ENCODE data around the gene MGAT4A. TPM values are rescaled to one million over a fixed set of nuclear protein-coding genes. Genes with fewer than 3 reads are reported as not detected.
"Not testable (repeated sequence)": the region's sequence is repeated elsewhere in the genome, so short reads cannot be mapped to it uniquely, and the experiment has no call there.

MGAT4A gene
- total and polyA plus RNA-seq, 2 experiments from 2014 or later: 4.1 to 5.8 TPM

DNA sequence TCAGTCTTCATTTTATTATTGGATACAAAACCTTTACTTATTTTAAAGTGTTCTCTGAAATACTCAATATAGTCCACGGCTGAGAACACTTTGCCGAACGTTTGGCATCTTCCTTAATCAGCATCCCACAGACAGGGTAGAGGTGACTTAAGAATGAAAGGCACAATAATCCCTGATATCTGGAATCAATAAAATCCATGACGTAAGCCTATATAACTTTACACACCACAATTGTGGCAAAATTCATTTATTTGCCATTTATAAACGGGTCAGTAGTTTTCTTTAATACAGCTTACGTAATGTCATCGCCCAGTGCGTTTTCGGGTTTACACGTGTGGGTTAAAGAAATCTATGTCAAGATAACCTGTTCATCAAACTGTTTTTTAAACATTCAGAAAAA, 1.3 kb downstream of the MGAT4A start:
- Histone ChIP-seq H3K27me3 (peaks cover 40% of the 10 kb centered on the region), H3K27ac (no peak overlapping the region), H3K36me3 (no peaks in the 10 kb centered on the region), H3K4me3 (peak overlapping the region; percentile 81), H3K4me1 (ENCODE audit: low read depth) (no peaks in the 10 kb centered on the region), H3K9me3 (ENCODE audit: low read depth) (no peaks in the 10 kb centered on the region)
- no peak for DNase-seq (ENCODE audit: low read depth in 1 of 2, low spot score in 1 of 2)
- TF ChIP-seq, protein P1, sequence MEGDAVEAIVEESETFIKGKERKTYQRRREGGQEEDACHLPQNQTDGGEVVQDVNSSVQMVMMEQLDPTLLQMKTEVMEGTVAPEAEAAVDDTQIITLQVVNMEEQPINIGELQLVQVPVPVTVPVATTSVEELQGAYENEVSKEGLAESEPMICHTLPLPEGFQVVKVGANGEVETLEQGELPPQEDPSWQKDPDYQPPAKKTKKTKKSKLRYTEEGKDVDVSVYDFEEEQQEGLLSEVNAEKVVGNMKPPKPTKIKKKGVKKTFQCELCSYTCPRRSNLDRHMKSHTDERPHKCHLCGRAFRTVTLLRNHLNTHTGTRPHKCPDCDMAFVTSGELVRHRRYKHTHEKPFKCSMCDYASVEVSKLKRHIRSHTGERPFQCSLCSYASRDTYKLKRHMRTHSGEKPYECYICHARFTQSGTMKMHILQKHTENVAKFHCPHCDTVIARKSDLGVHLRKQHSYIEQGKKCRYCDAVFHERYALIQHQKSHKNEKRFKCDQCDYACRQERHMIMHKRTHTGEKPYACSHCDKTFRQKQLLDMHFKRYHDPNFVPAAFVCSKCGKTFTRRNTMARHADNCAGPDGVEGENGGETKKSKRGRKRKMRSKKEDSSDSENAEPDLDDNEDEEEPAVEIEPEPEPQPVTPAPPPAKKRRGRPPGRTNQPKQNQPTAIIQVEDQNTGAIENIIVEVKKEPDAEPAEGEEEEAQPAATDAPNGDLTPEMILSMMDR (IDR thresholded peaks at IDR 0.05; ENCODE audit: low read depth, low read length): no peak

DNA sequence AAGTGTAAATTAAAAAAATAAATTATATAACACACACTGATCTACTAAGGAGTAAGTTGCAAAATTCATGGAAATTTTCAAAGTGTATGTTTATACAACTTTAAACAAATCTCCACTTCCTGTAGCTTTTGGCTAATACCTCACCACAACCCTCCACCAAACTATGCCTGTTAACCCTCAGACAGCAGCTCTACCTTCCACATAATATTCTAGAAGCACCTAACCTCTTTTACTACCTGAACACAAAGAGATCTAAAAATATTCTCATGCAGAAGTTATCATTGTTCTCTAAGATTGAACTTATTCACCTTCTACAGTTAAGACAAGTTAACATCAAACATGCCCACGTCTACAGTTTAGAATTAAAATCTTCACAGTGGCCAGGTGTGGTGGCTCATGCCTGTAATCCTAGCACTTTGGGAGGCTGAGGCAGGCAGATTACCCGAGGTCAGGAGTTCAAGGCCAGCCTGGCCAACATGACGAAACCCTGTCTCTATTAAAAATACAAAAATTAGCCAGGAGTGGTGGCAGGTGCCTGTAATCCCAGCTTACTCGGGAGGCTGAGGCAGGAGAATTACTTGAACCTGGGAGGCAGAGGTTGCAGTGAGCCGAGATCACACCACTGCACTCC, 2.7 kb downstream of the MGAT4A start:
- not testable (repeated sequence) for DNase-seq (ENCODE audit: low read depth in 1 of 2, low spot score in 1 of 2); H3K27ac ChIP-seq; H3K4me3 ChIP-seq; H3K36me3 ChIP-seq; H3K9me3 ChIP-seq (ENCODE audit: low read depth); H3K4me1 ChIP-seq (ENCODE audit: low read depth)
- peaks cover 40% of the 10 kb centered on the region for H3K27me3 ChIP-seq

DNA sequence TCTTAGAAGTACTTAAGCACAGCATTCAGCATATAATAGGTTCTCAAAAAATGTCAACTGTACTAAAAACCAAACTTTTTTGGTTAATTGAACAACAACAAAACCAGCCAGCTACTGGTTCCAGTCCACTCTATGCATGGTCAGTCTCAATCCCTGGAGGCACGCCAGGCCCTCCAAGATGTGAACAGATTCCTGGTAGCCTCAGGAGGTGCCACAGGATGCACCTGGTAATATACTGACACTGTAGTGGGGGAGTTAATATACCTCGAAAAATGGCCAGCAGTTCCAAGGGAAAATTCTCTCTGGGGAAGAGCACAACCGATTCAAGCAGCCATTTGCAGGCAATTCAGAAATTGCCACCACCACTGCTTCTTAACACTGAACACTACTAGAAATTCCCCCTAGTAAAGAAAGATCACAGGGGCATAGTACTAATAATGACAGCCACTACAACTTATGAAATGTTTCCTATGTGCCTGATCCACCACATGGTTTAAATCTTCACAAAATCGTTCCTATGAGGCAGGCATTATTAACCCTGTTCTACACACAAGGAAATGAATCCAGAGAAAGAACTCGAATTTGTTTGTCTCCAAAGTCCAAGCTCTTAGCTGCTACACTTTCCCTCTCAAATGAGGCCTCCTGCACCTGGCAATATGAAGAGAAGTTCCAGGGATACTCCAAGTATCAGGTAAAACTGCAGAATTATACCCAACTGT, 3.4 kb downstream of the MGAT4A start:
- H3K36me3 ChIP-seq: no peaks in the 10 kb centered on the region
- no peak overlapping the region for H3K4me3 ChIP-seq
- no peaks in the 10 kb centered on the region for H3K4me1 ChIP-seq (ENCODE audit: low read depth)
- DNase-seq (ENCODE audit: low read depth in 1 of 2, low spot score in 1 of 2): no peak
- peaks cover 40% of the 10 kb centered on the region for H3K27me3 ChIP-seq
- TF ChIP-seq, protein P1 (IDR thresholded peaks at IDR 0.05; ENCODE audit: low read depth, low read length): no peak
- H3K27ac ChIP-seq: no peak overlapping the region
- no peaks in the 10 kb centered on the region for H3K9me3 ChIP-seq (ENCODE audit: low read depth)

DNA sequence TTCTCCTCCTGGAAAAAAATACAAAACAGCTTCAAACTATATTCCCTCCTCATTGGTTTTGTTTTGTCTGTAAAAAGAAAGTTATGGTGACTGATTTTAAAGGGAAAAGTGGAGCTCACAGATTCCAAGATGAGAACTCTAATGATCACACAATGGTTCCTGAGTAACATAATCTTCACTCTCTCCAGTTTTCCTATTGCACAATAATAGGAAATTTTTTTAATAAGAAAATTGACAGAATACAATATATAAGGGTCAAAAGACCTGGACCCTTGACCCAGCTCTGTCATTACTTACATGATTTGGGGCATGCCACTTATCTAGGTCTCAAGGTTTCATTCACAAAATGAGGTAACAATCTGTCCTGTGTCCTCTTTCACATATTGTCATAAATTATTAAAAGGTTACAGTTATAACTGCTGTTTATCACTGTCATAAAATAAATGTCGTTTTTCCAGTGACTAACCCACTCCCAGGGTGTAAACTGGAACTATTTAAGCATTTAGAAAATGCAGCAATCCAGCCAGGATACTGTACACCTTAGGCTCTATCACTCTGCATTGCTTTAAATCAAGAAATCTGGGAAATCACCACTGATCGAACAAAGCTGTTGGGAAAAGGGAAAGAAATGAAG, 4.1 kb downstream of the MGAT4A start:
- TF ChIP-seq, protein P1 (IDR thresholded peaks at IDR 0.05; ENCODE audit: low read depth, low read length): no peak
- peaks cover 40% of the 10 kb centered on the region for H3K27me3 ChIP-seq
- no peak overlapping the region for H3K4me3 ChIP-seq
- no peaks in the 10 kb centered on the region for H3K36me3 ChIP-seq
- H3K27ac ChIP-seq: no peak overlapping the region
- H3K4me1 ChIP-seq (ENCODE audit: low read depth): no peaks in the 10 kb centered on the region
- no peak for DNase-seq (ENCODE audit: low read depth in 1 of 2, low spot score in 1 of 2)
- H3K9me3 ChIP-seq (ENCODE audit: low read depth): no peaks in the 10 kb centered on the region

DNA sequence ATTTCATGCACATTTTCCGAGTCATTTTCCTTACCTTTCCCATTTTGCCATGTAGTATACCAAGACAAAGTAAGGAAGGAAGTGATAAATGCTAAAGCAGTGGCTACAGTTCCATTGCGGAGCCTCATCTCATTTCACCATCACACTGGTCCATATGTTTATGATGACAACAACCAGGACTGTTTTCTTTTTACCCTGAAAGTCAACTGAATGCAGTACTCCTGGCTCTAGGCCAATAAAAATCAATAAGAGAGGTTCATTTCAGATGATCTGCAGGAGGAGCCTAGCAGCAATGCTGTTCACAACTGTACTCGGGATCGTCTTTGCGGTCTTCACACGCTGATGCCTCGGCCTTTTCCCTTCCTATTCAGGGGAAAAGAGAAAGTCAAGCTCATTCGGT, 4.7 kb downstream of the MGAT4A start:
- DNase-seq (ENCODE audit: low read depth in 1 of 2, low spot score in 1 of 2): no peak
- Histone ChIP-seq H3K36me3 (no peaks in the 10 kb centered on the region), H3K27ac (no peak overlapping the region), H3K9me3 (ENCODE audit: low read depth) (no peaks in the 10 kb centered on the region), H3K27me3 (peaks cover 40% of the 10 kb centered on the region), H3K4me1 (ENCODE audit: low read depth) (no peaks in the 10 kb centered on the region), H3K4me3 (no peak overlapping the region)
- TF ChIP-seq, protein P1 (IDR thresholded peaks at IDR 0.05; ENCODE audit: low read depth, low read length): no peak

DNA sequence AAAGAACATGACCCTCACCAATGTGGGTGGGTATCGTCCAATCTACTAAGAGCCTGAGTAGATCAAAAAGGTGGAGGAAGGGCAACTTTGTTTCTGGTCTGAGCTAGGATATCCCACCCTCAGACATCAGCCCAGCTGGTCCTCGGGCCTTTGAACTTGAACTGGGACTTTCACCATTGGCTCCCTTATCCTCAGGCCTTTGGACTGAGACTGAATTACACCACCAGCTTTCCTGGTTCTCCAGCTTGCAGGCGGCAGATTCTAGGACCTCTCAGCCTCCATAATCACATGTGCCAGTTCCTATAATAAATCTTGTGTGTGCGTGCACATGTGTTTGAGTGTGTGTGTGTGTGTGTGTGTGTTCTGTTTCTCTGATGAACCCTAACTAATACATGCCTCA, 10.6 kb downstream of the MGAT4A start:
- no peaks in the 10 kb centered on the region for H3K27me3 ChIP-seq
- TF ChIP-seq, protein P1 (IDR thresholded peaks at IDR 0.05; ENCODE audit: low read depth, low read length): no peak
- no peaks in the 10 kb centered on the region for H3K4me1 ChIP-seq (ENCODE audit: low read depth)
- no peaks in the 10 kb centered on the region for H3K9me3 ChIP-seq (ENCODE audit: low read depth)
- H3K27ac ChIP-seq: no peak overlapping the region
- no peak for DNase-seq (ENCODE audit: low read depth in 1 of 2, low spot score in 1 of 2)
- no peak overlapping the region for H3K4me3 ChIP-seq
- H3K36me3 ChIP-seq: no peaks in the 10 kb centered on the region
